ENCODE data around the gene CSNK2B. TPM values are rescaled to one million over a fixed set of nuclear protein-coding genes. Genes with fewer than 3 reads are reported as not detected.

Gene CSNK2B
- total RNA-seq, 1 experiment from 2014 or later = 173 TPM

- intact Hi-C loops (cut with micrococcal nuclease; ENCODE audit: unreplicated experiment) = no loop called here
- Histone ChIP-seq H3K27me3 (ENCODE audit: insufficient read depth, low read depth) (no peaks in the 10 kb centered on the region), H3K4me2 (no peak overlapping the region), H3F3A (ENCODE audit: insufficient read depth, low read depth) (no peaks in the 10 kb centered on the region), H3K27ac (no peak overlapping the region), H3K36me3 (ENCODE audit: low read depth) (no peaks in the 10 kb centered on the region), H4K20me1 (ENCODE audit: insufficient read depth) (no peaks in the 10 kb centered on the region), H2AFZ (no peak overlapping the region), H3K9me2 (ENCODE audit: insufficient read depth) (no peaks in the 10 kb centered on the region), H3K4me1 (replicated peaks; ENCODE audit: insufficient read depth) (peaks cover 14% of the 10 kb centered on the region), H3K4me3 (no peak overlapping the region), H3K9me3 (ENCODE audit: insufficient read depth, low read depth) (no peaks in the 10 kb centered on the region), H3K79me2 (ENCODE audit: low read depth) (peaks cover 18% of the 10 kb centered on the region)
- CTCF ChIA-PET = interaction anchor here (0.6 kb wide), 1 partner anchor 35 kb away, joined by 7 read pairs; no protein-coding TSS in a partner anchor
- POLR2A ChIA-PET (ENCODE audit: unreplicated experiment) = interaction anchor here (0.6 kb wide), 1 partner anchor 10 kb away, joined by 33 read pairs; no protein-coding TSS in a partner anchor
- TF ChIP-seq EZH2 (IDR thresholded peaks at IDR 0.05; ENCODE audit: low read depth) = no peak
- TF ChIP-seq CTCF (conservative IDR thresholded peaks at IDR 0.05) = no peak
- DNase-seq = no peak
- BruUV-seq (replicated peaks) = no TSS peak
Measured at GRCh38 chr6:31705931-31706330, 40.1 kb downstream of the CSNK2B start.

- TF ChIP-seq CTCF (conservative IDR thresholded peaks at IDR 0.05) (no peak), EZH2 (IDR thresholded peaks at IDR 0.05; ENCODE audit: low read depth) (no peak)
- Histone ChIP-seq H3K9me3 (ENCODE audit: insufficient read depth, low read depth) (no peaks in the 10 kb centered on the region), H2AFZ (no peak within 1 kb of the TSS; the same call in 1 of the 2 replicates), H3K9me2 (ENCODE audit: insufficient read depth) (no peaks in the 10 kb centered on the region), H3K27me3 (ENCODE audit: insufficient read depth, low read depth) (no peaks in the 10 kb centered on the region), H3K36me3 (ENCODE audit: low read depth) (no peaks in the 10 kb centered on the region), H3K79me2 (ENCODE audit: low read depth) (peaks cover 11% of the 10 kb centered on the region), H3K27ac (no peak within 1 kb of the TSS), H4K20me1 (ENCODE audit: insufficient read depth) (no peaks in the 10 kb centered on the region), H3K4me3 (no peak within 1 kb of the TSS), H3K4me2 (no peak within 1 kb of the TSS), H3K4me1 (replicated peaks; ENCODE audit: insufficient read depth) (peaks cover 12% of the 10 kb centered on the region), H3F3A (ENCODE audit: insufficient read depth, low read depth) (no peaks in the 10 kb centered on the region)
- BruUV-seq (replicated peaks) = no TSS peak
- no peak for DNase-seq
- ChIA-PET CTCF (interaction anchor here (0.6 kb wide), 1 partner anchor 29 kb away, joined by 5 read pairs; no protein-coding TSS in a partner anchor), POLR2A (ENCODE audit: unreplicated experiment) (interaction anchor here (0.6 kb wide), 1 partner anchor 14 kb away, joined by 3 read pairs; no protein-coding TSS in a partner anchor)
- intact Hi-C loops (cut with micrococcal nuclease; ENCODE audit: unreplicated experiment) = no loop called here
Measured at GRCh38 chr6:31706599-31706998, 40.7 kb downstream of the CSNK2B start, which contains the start of gene LY6G6F. Gene LY6G6F (plus strand): TSS chr6:31706866. CDS start chr6:31706907, 41 bp downstream.

DNA sequence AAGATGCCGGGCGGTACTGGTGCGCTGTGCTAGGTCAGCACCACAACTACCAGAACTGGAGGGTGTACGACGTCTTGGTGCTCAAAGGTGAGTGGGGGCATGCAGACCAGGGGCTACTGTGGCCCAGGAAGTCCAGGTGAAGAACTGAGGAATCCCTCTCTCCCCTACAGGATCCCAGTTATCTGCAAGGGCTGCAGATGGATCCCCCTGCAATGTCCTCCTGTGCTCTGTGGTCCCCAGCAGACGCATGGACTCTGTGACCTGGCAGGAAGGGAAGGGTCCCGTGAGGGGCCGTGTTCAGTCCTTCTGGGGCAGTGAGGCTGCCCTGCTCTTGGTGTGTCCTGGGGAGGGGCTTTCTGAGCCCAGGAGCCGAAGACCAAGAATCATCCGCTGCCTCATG, 41.8 kb downstream of the CSNK2B start:
- peaks cover under 1% of the 10 kb centered on the region; the same call in 1 of the 2 replicates for H3K79me2 ChIP-seq (ENCODE audit: low read depth)
- H3K27ac ChIP-seq = no peak overlapping the region
- no peaks in the 10 kb centered on the region for H3F3A ChIP-seq (ENCODE audit: insufficient read depth, low read depth)
- no peaks in the 10 kb centered on the region for H4K20me1 ChIP-seq (ENCODE audit: insufficient read depth)
- BruUV-seq (replicated peaks) = no TSS peak
- ChIA-PET POLR2A (ENCODE audit: unreplicated experiment) (no interaction called here), CTCF (no interaction called here)
- H3K4me3 ChIP-seq = no peak overlapping the region
- H3K4me1 ChIP-seq (replicated peaks; ENCODE audit: insufficient read depth) = peaks cover 6% of the 10 kb centered on the region; the same call in 1 of the 2 replicates
- no peak overlapping the region for H2AFZ ChIP-seq
- H3K36me3 ChIP-seq (ENCODE audit: low read depth) = no peaks in the 10 kb centered on the region
- H3K9me2 ChIP-seq (ENCODE audit: insufficient read depth) = no peaks in the 10 kb centered on the region
- no peak for DNase-seq
- no peaks in the 10 kb centered on the region for H3K9me3 ChIP-seq (ENCODE audit: insufficient read depth, low read depth)
- intact Hi-C loops (cut with micrococcal nuclease; ENCODE audit: unreplicated experiment) = no loop called here
- no peak for TF ChIP-seq EZH2 (IDR thresholded peaks at IDR 0.05; ENCODE audit: low read depth)
- no peak for TF ChIP-seq CTCF (conservative IDR thresholded peaks at IDR 0.05)
- H3K4me2 ChIP-seq = no peak overlapping the region
- H3K27me3 ChIP-seq (ENCODE audit: insufficient read depth, low read depth) = no peaks in the 10 kb centered on the region
